C4-2B (cell line): Measurements from ENCODE around the gene KLC3.

Experiments
- H3K27ac ChIP-seq: fragments of 450-650 bp; 2 replicates; pipeline ENCODE4 v1.5.1; 2017
- ZFX ChIP-seq: fragments of 450-650 bp; IDR thresholded peaks from 2 replicates; pipeline ENCODE4 v1.6.1; 2017
- TF ChIP-seq, protein P1 (sequence below): fragments of 450-650 bp; conservative IDR thresholded peaks from 2 replicates; pipeline ENCODE4 v1.5.1; 2017; ENCODE audit warnings: mild to moderate bottlenecking

The KLC3 gene

DNA sequence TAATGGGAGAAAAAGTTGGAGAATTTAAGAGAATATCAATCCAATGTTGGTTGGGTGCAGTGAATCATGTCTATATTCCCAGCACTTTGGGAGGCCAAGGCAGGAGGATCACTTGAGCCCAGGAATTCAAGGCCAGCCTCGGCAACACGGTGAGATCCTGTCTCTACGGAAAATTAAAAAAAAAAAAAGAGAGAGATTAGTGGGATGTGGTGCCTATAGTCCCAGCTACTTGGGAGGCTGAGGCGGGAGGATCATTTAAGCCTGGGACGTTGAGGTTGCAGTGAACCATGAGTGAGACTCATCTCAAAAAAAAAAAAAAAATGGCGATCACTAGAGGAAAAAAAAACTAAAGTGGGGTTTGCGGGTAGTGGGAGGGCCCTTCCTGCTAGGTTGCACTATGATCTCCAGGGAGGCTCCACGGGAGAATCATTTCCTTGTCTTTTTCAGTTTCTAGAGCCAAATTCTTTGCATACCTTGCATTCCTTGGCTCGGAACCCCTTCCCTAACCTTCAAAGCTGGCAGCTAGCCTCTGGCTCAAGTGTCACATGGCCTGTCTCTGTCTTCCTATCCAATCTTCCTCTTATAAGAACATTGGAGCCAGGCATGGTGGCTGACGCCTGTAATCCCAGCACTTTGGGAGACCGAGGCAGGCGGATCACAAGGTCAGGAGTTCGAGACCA, 35.6 kb downstream of the KLC3 start:
- H3K27ac ChIP-seq, result no peak overlapping the region
- TF ChIP-seq, protein P1, sequence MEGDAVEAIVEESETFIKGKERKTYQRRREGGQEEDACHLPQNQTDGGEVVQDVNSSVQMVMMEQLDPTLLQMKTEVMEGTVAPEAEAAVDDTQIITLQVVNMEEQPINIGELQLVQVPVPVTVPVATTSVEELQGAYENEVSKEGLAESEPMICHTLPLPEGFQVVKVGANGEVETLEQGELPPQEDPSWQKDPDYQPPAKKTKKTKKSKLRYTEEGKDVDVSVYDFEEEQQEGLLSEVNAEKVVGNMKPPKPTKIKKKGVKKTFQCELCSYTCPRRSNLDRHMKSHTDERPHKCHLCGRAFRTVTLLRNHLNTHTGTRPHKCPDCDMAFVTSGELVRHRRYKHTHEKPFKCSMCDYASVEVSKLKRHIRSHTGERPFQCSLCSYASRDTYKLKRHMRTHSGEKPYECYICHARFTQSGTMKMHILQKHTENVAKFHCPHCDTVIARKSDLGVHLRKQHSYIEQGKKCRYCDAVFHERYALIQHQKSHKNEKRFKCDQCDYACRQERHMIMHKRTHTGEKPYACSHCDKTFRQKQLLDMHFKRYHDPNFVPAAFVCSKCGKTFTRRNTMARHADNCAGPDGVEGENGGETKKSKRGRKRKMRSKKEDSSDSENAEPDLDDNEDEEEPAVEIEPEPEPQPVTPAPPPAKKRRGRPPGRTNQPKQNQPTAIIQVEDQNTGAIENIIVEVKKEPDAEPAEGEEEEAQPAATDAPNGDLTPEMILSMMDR, result no peak
- TF ChIP-seq ZFX, result no peak

DNA sequence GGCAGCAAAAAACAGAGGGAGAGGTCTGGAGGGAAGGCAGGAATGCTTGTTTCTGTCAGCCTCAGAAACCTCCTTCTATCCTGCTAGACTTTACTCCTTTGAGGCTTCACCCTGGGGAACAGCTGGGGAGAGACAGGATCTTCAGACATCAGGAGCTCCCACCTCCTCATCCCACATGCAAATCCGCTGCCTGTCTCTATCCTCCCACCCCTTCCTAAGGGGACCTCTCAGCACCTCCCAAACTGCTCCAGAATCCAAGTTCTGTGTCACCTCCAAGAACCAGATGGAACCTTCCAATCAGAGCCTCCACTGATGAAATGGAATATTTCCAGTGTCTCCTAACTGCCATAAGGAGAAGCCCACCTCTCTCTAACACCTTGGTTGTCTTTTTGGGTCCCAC, 39.6 kb downstream of the KLC3 start:
- TF ChIP-seq ZFX, result no peak
- TF ChIP-seq, protein P1, result no peak

DNA sequence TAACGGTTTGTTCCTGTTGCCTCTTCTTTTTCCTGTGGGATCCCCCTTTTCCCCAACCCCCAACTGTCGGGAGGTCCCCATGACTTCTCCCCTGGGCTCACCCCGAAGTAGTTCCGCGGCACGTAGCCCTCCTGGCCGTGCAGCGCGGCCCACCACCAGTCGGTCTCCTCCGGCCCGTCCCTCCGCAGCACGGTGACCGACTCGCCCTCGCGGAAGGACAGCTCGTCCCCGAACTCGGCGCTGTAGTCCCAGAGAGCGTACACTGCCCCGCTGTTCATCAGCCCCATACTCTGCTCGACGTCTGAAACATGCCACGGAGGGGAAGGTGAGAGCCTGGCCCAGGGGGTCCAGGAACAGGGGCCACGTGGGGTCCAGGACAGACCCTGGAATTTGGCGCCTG, 41.9 kb downstream of the KLC3 start:
- H3K27ac ChIP-seq, result no peak overlapping the region

More for the DNA sequence above, 39.6 kb downstream of the KLC3 start:
- H3K27ac ChIP-seq, result no peak overlapping the region

DNA sequence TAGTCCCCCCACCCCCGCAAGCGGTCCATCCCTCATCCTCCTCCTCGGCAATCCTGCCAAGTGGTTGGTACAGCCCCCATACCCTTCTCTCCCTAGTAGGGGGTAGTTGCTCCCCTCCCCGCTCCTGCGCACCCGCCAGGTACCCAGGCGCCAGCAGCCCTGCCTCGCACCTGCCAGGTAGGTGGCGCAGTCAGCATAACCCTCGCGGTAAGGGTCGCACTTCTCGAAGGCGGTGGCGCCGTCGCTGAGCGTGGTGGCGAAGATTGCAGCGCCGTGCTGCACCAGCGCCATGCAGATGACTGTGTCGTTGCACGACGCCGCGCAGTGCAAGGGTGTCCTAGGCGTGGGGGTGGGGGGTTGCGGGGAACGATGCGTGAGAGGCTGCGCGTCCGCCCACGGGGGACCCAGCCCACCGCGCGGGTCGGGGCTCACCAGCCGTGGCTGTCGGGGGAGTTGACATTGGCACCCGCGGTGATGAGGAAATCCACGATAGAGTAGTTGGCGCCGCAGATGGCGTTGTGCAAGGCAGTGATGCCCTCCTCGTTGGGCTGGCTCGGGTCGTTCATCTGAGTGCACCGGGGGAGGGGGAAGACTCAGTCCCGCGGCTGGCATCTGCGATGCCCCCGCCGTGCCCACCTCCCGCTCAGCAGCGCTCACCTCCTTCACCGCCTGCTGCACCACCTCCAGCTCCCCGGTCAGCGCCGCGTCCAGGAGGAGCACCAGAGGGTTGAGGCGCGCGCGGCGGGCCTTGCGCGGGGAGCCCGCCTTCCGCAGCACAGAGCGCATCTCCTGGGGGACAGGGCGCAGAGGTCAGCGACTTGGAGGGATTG, 45.1 kb downstream of the KLC3 start:
- TF ChIP-seq, protein P1, result no peak
- no peak for TF ChIP-seq ZFX
- H3K27ac ChIP-seq, result no peak overlapping the region

More for the DNA sequence above, 41.9 kb downstream of the KLC3 start:
- TF ChIP-seq, protein P1, result no peak
- no peak for TF ChIP-seq ZFX

DNA sequence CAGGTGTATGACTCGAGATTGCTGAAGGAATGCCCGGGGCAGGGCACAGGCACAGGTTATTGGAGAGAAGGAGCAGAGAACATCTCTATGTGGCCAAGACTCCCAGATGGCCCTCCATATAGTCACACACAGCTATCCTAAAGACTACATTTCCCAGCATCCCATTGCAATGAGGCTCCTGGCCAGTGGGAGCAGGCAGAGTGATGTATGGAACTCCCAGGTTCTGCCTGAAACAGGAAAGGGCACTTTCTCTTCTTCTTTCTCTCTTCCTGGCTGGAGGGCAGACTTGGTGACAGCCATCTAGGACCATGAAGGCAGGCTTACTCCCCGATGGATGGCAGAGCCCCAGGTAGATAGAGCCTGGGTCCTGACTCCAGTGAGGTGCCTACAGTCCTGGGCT, 50.8 kb downstream of the KLC3 start:
- no peak overlapping the region for H3K27ac ChIP-seq
- TF ChIP-seq ZFX, result no peak
- TF ChIP-seq, protein P1, result no peak

DNA sequence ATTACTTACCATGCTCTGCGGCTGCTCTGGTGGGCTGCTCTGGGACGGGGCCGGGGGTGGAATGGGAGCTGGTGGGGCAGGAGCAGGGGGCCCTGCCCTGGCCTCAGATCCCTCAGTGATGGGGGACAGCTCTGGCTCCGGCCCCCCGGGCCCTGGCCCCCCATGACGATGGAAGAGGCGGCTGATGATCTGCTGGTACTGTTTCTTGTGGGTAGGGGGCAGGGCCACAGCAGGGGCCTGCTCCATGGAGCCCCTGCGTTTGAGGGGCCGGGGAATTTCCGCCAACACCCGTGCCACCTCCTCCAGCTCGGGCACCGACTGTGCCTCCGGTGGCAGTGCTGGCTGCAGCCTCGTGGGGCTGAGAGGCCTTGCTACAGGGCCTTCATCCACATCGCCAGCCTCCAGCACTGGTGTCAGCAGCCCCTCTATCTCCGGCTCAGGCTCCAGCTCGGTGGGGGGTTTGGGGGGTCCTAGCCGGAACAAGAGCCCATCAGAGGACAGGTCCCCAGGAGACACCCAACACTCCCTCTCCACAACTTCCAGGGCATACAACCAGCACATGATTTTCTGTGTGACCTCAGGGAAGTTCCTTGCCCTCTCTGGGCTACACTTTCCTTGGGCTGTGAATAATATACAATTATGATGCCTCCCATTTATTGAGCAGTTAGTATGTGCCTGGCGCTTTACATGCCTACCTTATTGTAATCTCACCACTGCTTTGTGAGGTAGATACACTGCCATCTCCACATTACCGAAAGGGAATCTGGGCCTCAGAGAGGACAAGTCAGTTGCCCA, 51.5 kb downstream of the KLC3 start:
- H3K27ac ChIP-seq, result no peak overlapping the region
- no peak for TF ChIP-seq ZFX

DNA sequence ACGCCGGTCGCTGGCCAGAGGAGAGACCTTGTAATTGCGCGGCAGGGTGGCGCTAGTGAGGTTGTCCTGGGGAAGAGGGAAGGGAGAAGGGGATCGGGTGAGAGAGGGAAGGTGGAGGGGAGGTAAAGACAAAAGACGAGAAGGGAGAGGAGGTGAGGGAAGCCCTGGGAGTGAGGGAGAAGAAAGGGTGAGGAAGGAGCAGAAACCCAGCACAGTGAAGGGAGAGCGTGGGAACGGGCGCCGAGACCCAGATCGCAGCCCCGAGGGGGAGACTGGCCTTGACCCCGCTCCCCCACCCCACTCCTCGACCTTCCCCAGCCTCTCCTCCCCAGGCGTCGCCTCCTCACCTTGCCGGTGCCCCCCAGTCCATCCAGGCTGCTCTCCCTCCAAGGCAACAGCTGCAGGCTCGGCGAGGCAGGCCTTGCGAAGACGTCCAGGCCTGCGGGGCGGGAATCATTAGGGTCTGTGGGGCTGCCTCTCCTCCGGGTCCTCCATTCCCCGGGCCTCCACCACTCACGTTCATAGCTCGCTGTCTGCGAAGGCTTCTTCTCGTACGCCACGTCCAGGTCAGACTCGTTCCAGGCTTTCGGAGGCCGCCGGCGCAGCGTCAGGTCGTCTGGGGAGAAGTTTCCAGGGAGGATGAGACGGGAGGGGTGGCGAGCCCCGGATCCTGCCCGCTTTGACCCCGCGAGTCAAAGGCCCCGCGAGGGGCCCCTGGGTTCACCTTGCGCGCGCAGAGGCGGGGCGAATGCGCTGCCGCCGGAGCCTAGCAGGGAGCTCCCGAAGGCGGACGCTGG, 55.5 kb downstream of the KLC3 start:
- TF ChIP-seq ZFX, result no peak
- TF ChIP-seq, protein P1, result no peak

More for the DNA sequence above, 55.5 kb downstream of the KLC3 start:
- no peak overlapping the region for H3K27ac ChIP-seq
